Esophagus muscularis mucosa (tissue), 4 donors: ENCODE data around the gene TMCO4. TPM values are rescaled to one million over a fixed set of nuclear protein-coding genes. Genes with fewer than 3 reads are reported as not detected.
A peak's percentile ranks its signal among the peaks of the same experiment; 100 is the strongest.
"Not testable (repeated sequence)": the region's sequence is repeated elsewhere in the genome, so short reads cannot be mapped to it uniquely, and the experiment has no call there.

Source experiments
- DNase-seq: peaks from one replicate; pipeline ENCODE4 v3.0.0-alpha.2; 2017; ENCODE audit errors: extremely low spot score
- H3K27ac ChIP-seq, 4 donors: fragments of 200-600 bp; sonication (generic); replicated peaks in 1 of 4; 1 replicate in 3 of 4; 2 replicates in 1 of 4; pipeline ENCODE4 v1.5.1; 2016 to 2019; ENCODE audit warnings: mild to moderate bottlenecking in 1 of 4
- H3K27me3 ChIP-seq, 4 donors: fragments of 200-600 bp; sonication (generic); one replicate each; pipeline versions ENCODE4 v1.5.1 to v1.6.0; 2016 to 2019
- H3K36me3 ChIP-seq, 4 donors: fragments of 200-600 bp; sonication (generic); one replicate each; pipeline ENCODE4 v1.5.1; 2016 to 2019
- H3K4me1 ChIP-seq, 4 donors: fragments of 200-600 bp; sonication (generic); one replicate each; pipeline ENCODE4 v1.5.1; 2016 to 2019
- H3K4me3 ChIP-seq, 4 donors: fragments of 200-600 bp; sonication (generic); 1 replicate in 2 of 4; 2 replicates in 2 of 4; pipeline ENCODE4 v1.5.1; 2016 to 2019; ENCODE audit warnings: mild to moderate bottlenecking in 4 of 4, moderate library complexity in 1 of 4
- H3K9me3 ChIP-seq, 4 donors: fragments of 200-600 bp; sonication (generic); 1 replicate in 3 of 4; 2 replicates in 1 of 4; pipeline ENCODE4 v1.5.1; 2016 to 2019
- CTCF ChIP-seq, 3 experiments: fragments of 200-600 bp in 2 of 3; fragments of 450-650 bp in 1 of 3; sonication (generic) in 2 of 3; IDR thresholded peaks; one replicate each; pipeline ENCODE4 v1.5.1; 2017 to 2019; ENCODE audit warnings: antibody characterized with exemption in 3 of 3, mild to moderate bottlenecking in 2 of 3, moderate library complexity in 1 of 3
- EP300 ChIP-seq: sonication (generic); formaldehyde crosslinking; IDR thresholded peaks from one replicate; pipeline ENCODE4 v1.6.1; 2017; ENCODE audit warnings: antibody characterized with exemption
- POLR2A ChIP-seq: fragments of 450-650 bp; IDR thresholded peaks from one replicate; pipeline ENCODE4 v1.6.1; 2017; ENCODE audit warnings: antibody characterized with exemption, moderate library complexity, mild to moderate bottlenecking, low read depth
- POLR2AphosphoS5 ChIP-seq, 2 donors: sonication (generic); formaldehyde crosslinking; IDR thresholded peaks; one replicate each; pipeline ENCODE4 v1.6.1; 2017; ENCODE audit warnings: antibody characterized with exemption in 2 of 2
- WGBS: methylation state at CpG from one replicate; pipeline ENCODE4 v1.1.5; 2018; 5-methylcytosine and 5-hydroxymethylcytosine counted together
- intact Hi-C: fragments of 100-400 bp; cut with DNase I; formaldehyde crosslinking; loops from one replicate; pipeline ENCODE4 v1.15.1; 2023
- total RNA-seq, 4 donors: library from RNA; depleted of rRNA; stranded (reverse); fragments of >200 nt; gene quantifications; one replicate each; pipeline versions ENCODE4 v1.1.0 to v1.2.1, GENCODE V29; 2016

TMCO4 gene
- total RNA-seq = 10 to 100 TPM; 20.8 to 34.4 (median 25.8) TPM

GRCh38 chr1:19799230-19800075, at the start of gene TMCO4:
TMCO4 (minus strand) TSS chr1:19799916; CDS start chr1:19780758, 19,158 bp downstream.
- Histone ChIP-seq H3K4me3 (peak within 1 kb of the TSS; percentile 63 to 89 (median 83)), H3K36me3 (peaks cover 0 to 18% (median 2%) of the 10 kb centered on the region in 4 donors), H3K27ac (peak within 1 kb of the TSS; percentile 83 to 88 (median 86)), H3K9me3 (no peaks in the 10 kb centered on the region), H3K27me3 (no peaks in the 10 kb centered on the region), H3K4me1 (peaks cover 10 to 29% (median 23%) of the 10 kb centered on the region in 4 donors)
- WGBS = under 1% methylated on average over 23 of the region's 70 CpGs
- no peak for DNase-seq
- TF ChIP-seq POLR2AphosphoS5 (IDR thresholded peaks at IDR 0.05) = peak in 1 of 2 donors; percentile 10
- peak; percentile 16 to 50 (median 37) for TF ChIP-seq CTCF (IDR thresholded peaks at IDR 0.05)
- no peak for TF ChIP-seq EP300
- intact Hi-C loops = no loop called here

- H3K4me1 ChIP-seq, H3K27ac ChIP-seq, H3K4me3 ChIP-seq, H3K36me3 ChIP-seq, H3K27me3 ChIP-seq, H3K9me3 ChIP-seq, intact Hi-C loops: not testable (repeated sequence)
- DNase-seq = peak; percentile 21
- WGBS = 74% methylated on average over 3 of the region's 3 CpGs
Measured at GRCh38 chr1:19849307-19849706, 49.6 kb upstream of the TMCO4 start.

GRCh38 chr1:19847334-19847733, 47.6 kb upstream of the TMCO4 start:
- H3K4me1 ChIP-seq, intact Hi-C loops, H3K4me3 ChIP-seq, H3K9me3 ChIP-seq, H3K36me3 ChIP-seq, H3K27me3 ChIP-seq, H3K27ac ChIP-seq: not testable (repeated sequence)
- peak; percentile 64 for DNase-seq
- 86% methylated on average over 9 of the region's 9 CpGs for WGBS

GRCh38 chr1:19846338-19846737, 46.6 kb upstream of the TMCO4 start:
- Histone ChIP-seq H3K4me3 (no peak overlapping the region), H3K27me3 (peaks cover 0 to 8% (median 0%) of the 10 kb centered on the region in 4 donors), H3K36me3 (no peaks in the 10 kb centered on the region), H3K4me1 (no peaks in the 10 kb centered on the region), H3K27ac (no peak overlapping the region), H3K9me3 (no peaks in the 10 kb centered on the region)
- 98% methylated on average over 3 of the region's 3 CpGs for WGBS
- intact Hi-C loops = no loop called here
- no peak for TF ChIP-seq POLR2AphosphoS5 (IDR thresholded peaks at IDR 0.05)
- no peak for TF ChIP-seq EP300
- TF ChIP-seq POLR2A = no peak
- no peak for TF ChIP-seq CTCF (IDR thresholded peaks at IDR 0.05)
- peak; percentile 17 for DNase-seq

GRCh38 chr1:19845555-19845954, 45.8 kb upstream of the TMCO4 start:
- 84% methylated on average over 8 of the region's 8 CpGs for WGBS
- H3K4me1 ChIP-seq = no peaks in the 10 kb centered on the region
- no peak overlapping the region for H3K4me3 ChIP-seq
- no peak for TF ChIP-seq POLR2A
- no peak for TF ChIP-seq CTCF (IDR thresholded peaks at IDR 0.05)
- TF ChIP-seq POLR2AphosphoS5 (IDR thresholded peaks at IDR 0.05) = no peak
- no peak for TF ChIP-seq EP300
- no peak for DNase-seq
- intact Hi-C loops = no loop called here
- no peaks in the 10 kb centered on the region for H3K36me3 ChIP-seq
- peaks cover 0 to 8% (median 0%) of the 10 kb centered on the region in 4 donors for H3K27me3 ChIP-seq
- no peak overlapping the region for H3K27ac ChIP-seq
- H3K9me3 ChIP-seq = no peaks in the 10 kb centered on the region
